ENCODE measurements around the gene LRRC61.
"Not testable (repeated sequence)": the region's sequence is repeated elsewhere in the genome, so short reads cannot be mapped to it uniquely, and the experiment has no call there.

DNA sequence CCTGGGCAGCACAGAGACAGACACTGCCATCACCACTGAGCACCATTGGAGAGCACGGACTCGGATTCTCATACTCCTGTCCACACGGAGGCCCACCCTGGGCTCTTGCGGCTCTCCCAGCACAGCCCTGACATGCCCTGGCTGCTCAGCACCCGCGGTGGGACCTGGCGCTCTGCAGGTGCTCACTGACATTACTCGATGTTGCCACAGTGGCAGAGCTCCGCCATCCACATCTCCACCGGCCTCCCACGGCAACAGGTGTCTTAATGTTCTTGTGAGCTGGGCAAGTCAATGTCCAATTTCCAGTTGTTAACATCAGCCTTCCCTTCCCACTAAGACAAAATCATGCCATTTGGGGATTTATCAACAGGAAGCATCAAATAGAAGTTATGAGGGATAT is 44.8 kb upstream of the LRRC61 start:
- TF ChIP-seq, protein P1, sequence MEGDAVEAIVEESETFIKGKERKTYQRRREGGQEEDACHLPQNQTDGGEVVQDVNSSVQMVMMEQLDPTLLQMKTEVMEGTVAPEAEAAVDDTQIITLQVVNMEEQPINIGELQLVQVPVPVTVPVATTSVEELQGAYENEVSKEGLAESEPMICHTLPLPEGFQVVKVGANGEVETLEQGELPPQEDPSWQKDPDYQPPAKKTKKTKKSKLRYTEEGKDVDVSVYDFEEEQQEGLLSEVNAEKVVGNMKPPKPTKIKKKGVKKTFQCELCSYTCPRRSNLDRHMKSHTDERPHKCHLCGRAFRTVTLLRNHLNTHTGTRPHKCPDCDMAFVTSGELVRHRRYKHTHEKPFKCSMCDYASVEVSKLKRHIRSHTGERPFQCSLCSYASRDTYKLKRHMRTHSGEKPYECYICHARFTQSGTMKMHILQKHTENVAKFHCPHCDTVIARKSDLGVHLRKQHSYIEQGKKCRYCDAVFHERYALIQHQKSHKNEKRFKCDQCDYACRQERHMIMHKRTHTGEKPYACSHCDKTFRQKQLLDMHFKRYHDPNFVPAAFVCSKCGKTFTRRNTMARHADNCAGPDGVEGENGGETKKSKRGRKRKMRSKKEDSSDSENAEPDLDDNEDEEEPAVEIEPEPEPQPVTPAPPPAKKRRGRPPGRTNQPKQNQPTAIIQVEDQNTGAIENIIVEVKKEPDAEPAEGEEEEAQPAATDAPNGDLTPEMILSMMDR (IDR thresholded peaks at IDR 0.05; ENCODE audit: insufficient read depth, low read length, poor library complexity, severe bottlenecking): not testable (repeated sequence)
- not testable (repeated sequence) for TF ChIP-seq EZH2phosphoT487 (conservative IDR thresholded peaks at IDR 0.05; ENCODE audit: low read length)

Measured in SU-DHL-6 (cell line).